Embryonic facial prominence (tissue), 1 donor: Measurements from ENCODE around the gene ADAM22.
A peak's percentile ranks its signal among the peaks of the same experiment; 100 is the strongest.
"Not testable (repeated sequence)": the region's sequence is repeated elsewhere in the genome, so short reads cannot be mapped to it uniquely, and the experiment has no call there.

Source experiments
- DNase-seq: peaks from one replicate; pipeline ENCODE4 v3.0.0-alpha.2; 2016; ENCODE audit errors: extremely low spot score

ADAM22 gene, protein sequence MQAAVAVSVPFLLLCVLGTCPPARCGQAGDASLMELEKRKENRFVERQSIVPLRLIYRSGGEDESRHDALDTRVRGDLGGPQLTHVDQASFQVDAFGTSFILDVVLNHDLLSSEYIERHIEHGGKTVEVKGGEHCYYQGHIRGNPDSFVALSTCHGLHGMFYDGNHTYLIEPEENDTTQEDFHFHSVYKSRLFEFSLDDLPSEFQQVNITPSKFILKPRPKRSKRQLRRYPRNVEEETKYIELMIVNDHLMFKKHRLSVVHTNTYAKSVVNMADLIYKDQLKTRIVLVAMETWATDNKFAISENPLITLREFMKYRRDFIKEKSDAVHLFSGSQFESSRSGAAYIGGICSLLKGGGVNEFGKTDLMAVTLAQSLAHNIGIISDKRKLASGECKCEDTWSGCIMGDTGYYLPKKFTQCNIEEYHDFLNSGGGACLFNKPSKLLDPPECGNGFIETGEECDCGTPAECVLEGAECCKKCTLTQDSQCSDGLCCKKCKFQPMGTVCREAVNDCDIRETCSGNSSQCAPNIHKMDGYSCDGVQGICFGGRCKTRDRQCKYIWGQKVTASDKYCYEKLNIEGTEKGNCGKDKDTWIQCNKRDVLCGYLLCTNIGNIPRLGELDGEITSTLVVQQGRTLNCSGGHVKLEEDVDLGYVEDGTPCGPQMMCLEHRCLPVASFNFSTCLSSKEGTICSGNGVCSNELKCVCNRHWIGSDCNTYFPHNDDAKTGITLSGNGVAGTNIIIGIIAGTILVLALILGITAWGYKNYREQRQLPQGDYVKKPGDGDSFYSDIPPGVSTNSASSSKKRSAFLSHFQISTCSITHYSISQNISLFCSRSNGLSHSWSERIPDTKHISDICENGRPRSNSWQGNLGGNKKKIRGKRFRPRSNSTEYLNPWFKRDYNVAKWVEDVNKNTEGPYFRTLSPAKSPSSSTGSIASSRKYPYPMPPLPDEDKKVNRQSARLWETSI

DNA sequence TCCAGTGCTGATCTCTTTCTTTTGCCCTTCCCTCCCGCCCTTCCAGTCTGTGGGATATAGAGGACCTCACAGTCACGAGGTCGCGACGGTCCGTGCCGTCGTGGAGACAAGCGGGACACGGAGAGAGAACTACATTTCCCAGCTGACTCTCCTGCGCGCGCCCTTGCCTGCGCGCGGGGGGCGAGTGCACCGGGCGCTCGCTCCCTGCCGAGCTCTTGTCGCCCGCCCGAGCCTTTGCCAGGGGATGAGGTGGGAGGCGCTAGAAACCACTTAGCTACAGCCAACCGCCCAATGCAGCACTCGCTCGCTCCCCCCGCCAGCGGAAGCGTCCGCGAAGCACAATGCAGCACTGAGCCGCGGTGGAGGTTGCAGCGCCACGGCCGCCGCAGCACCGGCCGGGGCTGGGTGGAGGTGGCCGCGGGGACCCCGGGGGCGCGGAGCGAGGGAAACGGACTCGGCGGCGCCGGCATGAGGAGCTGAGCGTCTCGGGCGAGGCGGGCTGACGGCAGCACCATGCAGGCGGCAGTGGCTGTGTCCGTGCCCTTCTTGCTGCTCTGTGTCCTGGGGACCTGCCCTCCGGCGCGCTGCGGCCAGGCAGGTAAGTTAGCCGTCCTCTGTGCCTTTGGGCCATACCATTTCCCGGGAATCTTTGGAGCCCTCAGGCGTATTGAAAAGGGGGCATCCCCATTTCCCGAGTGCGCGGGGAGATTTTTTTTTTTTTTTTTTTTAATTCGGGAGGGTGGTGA, at the start of gene ADAM22:
Gene ADAM22, plus strand, starts transcription at position 299 of the 746 bp plus-strand sequence. Its CDS starts 215 bp downstream, at position 514.
- DNase-seq: peak; percentile 73

DNA sequence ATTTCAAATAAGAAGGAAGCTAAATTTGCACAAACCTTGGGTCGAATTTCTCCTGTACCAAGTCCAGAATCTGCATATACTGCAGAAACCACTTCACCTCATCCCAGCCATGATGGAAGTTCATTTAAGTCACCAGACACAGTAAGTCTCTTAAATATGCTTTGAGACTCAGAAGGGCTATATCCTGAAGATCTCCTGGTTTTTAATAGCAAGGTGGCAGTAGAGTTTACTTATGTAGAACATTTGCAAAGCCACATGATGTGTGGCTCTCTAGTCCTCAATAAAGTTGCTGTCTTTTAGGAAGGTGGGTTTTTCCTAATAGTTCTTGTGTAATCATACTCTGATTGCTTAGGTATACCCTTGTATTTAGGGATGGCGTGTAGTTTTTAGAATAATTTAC, 49.0 kb upstream of the ADAM22 start:
- no peak for DNase-seq

DNA sequence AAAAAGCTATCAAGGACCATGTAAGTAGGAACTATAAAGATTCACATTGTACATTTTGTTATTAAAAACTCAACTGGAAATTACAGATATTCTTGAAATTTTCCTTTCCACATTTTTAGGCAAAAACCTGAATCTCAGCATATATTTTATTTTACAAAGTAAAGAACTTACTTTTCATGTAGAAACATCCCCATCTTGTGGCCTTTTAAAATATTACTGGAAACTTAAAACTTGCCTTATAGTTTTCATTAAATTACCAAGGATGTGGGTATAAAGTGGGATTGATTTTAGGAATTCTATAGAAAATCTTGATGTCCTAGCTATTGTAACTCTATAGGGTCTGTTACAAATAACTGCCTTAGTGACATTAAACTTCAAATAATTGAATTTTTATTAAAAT, 47.2 kb upstream of the ADAM22 start:
- peak; percentile 54 for DNase-seq

DNA sequence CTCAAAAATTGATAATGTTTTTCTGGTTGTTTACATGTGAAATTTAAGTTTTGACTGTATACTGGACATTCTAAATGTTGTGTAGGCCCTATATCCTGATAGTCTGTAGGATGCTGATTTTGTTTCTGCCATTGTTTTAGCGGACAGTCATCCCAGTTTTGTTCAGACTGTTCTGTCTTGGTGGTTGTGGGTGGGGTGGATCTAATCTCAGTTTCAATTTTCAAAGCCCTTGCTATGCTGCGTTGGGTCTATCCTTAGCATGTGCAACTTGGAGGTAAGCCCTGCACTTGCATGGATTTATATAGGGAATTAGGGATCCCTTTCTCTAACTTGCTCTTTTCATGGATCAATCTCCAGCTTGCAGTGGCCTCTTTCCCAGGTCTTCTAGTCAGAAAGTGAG, 38.7 kb upstream of the ADAM22 start:
- DNase-seq: no peak

DNA sequence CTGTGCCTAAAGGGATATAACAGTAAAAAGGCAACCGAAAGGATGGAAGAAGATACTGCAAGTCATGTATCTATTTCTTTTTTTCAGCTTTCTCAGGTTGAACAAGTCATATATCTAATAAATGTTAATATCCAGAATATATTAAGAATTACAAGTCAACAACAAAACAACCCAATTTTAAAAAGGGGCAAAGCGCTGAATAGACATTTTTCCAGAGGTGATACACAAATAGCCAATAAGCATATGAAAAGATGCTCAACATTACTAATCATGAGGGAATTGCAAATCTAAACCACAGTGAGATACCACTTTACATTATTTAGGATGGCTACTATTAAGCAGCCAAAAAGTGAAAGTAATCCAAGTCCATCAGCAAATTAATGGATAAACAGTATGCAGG, 34.8 kb upstream of the ADAM22 start:
- no peak for DNase-seq

DNA sequence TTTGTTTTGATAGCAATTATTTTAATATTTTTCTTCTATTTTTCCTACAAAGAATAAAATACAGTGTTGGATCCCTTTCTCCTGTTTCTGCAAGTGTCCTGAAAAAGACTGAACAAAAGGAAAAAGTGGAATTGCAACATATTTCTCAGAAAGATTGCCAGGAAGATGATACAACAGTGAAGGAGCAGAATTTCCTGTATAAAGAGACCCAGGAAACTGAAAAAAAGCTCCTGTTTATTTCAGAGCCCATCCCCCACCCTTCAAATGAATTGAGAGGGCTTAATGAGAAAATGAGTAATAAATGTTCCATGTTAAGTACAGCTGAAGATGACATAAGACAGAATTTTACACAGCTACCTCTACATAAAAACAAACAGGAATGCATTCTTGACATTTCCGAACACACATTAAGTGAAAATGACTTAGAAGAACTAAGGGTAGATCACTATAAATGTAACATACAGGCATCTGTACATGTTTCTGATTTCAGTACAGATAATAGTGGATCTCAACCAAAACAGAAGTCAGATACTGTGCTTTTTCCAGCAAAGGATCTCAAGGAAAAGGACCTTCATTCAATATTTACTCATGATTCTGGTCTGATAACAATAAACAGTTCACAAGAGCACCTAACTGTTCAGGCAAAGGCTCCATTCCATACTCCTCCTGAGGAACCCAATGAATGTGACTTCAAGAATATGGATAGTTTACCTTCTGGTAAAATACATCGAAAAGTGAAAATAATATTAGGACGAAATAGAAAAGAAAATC, 26.7 kb upstream of the ADAM22 start:
- DNase-seq: not testable (repeated sequence)

DNA sequence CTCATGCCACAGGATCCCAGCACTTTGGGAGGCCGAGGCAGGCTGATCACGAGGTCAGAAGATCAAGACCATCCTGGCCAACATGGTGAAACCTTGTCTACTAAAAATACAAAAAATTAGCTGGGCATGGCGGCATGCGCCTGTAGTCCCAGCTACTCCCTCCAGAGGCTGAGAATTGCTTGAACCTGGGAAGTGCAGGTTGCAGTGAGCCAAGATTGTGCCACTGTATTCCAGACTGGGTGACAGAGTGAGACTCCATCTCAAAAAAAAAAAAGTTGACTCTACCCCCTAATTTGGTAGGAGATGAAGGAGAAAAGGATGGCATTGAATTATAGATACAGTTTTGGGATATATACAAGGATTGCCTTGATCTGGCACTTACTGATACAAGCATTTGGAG, 25.2 kb upstream of the ADAM22 start:
- DNase-seq: not testable (repeated sequence)

DNA sequence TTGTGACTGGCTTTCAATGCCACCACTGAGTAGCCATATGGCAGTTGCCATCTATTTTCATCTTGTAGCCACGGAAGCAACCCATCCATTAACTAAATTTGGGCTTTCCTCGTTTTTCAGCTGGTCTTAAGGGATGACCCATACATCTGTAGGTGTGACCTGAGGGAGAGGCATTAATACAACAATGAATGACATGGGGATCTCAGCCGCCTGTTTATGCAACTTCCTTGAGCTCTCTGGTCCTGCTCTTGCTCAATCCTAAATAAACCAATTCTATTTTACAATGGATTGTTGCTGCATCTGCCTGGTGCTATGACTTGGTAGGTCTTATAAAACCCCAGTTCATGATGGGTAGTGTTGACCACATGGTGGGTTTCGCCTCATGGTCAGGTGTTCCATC, 21.9 kb upstream of the ADAM22 start:
- DNase-seq: no peak

DNA sequence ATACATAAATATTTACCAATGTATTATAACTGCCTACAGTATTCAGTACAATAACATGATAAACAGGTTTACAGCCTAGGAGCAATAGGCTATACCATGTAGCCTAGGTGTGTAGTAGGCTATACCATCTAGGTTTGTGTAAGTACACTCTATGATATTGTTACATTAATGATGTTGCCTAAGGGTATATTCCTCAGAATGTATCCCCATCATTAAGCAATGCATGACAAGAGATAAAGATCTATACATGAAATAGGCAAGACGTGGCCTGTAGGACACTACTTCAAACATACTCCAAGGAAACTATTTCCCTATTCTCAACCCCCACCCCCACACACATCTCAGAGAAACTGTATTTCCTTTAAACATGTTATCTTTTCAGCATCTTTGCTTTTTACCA, 15.3 kb upstream of the ADAM22 start:
- no peak for DNase-seq

DNA sequence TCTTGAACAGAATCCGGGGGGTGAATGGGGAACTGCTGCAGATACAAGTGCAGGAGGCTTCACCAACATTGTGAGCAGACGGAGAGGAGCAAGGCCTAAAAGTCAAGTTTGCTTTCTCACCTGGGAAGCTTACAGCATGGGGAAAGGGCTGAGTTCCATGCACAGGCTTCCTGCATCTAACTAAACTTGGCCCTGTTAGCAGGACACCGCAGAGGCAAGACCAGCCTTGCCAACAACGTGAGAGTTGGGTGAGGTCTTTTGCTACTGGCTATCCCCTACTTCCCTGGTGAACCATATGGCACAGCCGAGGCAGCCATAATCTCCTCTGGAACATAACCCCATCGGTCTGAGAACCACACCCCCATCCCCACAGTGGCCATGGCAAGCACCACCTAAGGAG, 14.2 kb upstream of the ADAM22 start:
- no peak for DNase-seq

DNA sequence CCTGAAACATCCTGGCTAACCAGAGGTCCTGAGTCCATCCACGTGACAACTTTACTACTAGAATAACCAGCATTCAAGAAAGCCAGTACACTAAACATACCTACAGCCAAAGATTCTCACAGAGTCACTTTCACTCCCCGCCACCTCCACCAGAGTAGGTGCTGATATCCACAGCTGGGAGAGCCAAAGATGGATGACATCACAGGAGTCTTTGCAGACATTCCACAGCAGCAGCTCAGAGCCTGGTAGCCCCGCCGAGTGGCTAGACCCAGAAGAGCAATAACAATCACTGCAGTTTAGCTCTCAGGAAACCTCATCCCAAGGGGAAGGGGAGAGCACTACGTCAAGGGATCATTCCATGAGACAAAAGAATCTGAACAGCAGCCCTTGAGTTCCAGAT, 13.5 kb upstream of the ADAM22 start:
- DNase-seq: no peak

DNA sequence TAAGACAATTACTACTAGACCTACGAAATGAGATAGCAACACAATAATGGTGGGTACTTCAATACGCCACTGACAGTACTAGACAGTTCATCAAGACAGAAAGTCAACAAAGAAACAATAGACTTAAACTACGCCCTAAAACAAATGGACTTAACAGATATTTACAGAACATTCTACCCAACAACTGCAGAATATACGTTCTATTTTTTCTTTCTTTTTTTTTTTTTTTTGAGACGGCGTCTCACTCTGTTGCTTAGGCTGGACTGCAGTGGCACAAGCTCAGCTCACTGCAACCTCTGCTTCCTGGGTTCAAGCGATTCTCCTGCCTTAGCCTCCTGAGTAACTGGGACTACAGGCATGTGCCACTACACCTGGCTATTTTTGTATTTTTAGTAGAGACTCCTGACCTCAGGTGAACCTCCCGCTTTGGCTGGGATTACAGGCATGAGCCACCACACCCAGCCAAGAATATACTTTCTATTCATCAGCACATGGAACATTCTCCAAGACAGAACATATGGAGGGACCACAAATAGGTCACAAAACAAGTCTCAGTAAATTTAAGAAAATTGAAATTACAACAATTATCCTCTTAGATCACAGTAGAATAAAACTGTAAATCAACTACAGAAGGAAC, 11.2 kb upstream of the ADAM22 start:
- DNase-seq: not testable (repeated sequence)

DNA sequence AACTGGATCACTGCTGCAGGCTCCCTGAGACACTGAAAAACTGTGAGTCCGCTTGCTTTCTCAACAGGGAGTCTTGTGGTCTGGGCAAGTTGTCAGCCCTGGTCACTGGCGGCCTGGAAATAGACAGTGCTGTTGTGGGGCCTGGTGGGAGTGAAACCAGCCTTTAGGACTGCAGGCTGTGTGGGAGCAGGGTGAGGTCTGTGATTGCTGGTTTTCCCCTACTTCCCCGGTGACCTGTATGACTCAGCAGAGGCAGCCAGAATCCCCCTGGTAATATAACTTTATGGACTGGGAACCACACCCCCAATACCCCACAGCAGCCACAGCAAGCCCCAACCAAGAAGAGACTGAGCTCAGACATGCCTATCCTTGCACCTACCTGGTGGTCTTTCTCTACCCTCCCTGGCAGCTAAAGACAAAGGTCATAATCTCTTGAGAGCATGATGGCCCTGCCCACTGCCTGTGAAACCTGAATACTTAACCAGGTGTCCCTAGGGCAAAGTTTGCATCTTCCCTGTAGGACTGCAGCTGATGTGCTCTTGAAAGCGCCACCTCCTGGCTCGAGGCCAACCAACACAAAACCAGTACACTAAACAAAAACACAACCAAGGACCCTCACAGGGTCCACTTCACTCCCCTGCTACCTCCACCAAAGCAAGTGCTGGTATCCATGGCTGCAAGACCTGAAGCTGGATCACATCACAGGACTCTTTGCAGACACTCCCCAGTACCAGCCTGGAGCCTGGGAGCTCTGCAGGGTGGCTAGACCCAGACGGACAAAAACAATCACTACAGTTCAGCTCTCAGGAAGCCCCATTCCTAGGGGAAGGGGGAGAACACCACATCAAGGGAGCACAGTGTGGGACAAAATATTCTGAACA, 7.2 kb upstream of the ADAM22 start:
- DNase-seq: no peak

DNA sequence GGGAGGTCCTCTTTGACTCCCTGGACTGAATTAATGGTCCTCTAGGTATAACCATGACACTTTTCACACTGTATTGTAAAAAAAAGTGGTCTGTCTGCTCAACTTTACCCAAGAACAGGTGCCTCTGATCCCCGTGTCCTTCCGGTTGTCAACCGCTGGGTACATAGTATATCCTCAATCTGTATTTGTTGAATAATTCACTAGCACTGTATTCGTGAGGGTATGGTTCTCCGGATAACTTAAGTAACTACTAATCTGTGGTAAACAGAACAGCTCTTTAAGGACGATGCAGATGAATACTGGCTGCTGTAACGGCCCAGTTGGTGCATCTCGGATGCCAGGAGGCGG, 472 bp upstream of the ADAM22 start:
- peak; percentile 8 for DNase-seq

DNA sequence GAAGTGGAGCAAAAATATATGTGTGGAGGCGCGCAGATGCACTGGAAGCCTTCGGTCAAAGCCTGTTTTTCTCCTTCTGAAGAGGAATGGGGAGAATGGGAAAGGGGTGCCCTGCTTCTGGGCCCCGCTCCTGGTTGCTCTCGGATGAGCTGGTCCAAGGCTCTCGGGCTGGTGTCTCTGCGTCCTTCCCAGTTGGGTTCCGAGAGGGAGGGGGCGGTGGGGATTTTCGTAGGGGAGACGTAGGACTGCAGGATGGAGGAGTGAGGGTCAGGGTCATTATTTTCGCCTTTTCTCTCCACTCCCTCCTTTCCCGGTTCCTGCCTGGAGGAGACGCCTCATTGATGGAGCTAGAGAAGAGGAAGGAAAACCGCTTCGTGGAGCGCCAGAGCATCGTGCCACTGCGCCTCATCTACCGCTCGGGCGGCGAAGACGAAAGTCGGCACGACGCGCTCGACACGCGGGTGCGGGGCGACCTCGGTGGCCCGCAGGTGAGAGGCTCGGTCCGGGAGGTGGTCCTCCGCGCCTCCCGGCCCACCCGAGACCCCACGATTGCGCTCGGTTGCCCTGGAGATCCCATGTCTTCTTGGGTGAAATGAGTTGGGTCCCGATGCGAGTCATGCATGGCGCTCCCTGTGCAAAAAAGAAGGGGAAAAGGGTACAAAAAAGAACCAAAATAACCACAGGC, 790 bp downstream of the ADAM22 start:
- no peak for DNase-seq

DNA sequence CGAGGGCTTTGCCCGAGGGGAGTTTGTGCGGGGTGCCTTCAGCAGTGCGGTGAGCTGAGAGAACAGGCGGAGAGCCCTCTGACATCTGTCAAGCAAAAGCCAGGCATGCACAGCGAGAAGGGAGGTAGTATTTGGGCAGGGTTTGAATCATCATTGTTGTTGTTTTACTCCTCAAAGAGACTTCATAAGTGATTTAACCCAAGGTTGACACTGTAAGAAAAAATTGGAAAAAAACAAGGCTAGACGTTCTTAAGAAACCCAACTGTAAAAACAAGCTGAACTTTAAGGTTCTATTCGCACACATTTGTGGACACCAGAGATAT, 1.3 kb downstream of the ADAM22 start:
- no peak for DNase-seq

DNA sequence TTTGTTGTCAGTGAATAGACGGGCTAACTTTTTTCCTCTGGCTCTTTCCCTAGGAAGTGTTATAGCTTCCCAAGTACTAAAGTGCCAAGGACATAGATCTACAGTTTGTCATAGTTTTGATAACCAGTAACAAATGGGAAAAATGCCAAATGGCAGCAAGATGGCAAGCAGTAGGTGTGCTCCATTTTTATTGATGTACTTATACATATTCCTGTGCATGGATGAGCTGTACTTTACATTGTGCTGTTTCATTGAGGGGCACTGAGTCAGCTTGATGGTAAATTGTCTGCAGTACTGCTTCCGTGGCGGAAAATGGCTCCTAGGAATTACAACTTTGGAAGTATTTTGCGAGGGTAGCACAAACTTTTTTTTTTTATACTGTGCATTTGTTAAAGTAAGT, 7.1 kb downstream of the ADAM22 start:
- no peak for DNase-seq

DNA sequence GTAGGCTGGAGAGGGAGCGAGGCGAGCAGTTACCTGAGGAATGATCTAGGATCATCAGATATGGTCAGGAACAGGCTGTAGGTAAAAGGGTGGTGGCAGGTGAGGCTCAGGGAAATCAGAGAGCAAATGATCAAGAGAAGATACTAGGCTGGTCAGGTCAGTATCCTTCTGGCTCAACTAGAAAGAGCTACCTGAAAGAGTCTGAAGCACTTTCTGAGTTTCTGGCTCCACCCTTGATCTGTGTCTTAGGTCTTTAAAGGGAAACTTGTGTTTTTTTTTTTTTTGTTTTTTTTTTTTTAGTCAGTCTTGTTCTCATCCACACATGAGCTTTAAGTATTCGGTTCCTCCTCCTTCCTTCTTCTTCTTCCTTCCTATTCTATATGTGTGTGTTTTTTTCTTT, 10.5 kb downstream of the ADAM22 start:
- no peak for DNase-seq

DNA sequence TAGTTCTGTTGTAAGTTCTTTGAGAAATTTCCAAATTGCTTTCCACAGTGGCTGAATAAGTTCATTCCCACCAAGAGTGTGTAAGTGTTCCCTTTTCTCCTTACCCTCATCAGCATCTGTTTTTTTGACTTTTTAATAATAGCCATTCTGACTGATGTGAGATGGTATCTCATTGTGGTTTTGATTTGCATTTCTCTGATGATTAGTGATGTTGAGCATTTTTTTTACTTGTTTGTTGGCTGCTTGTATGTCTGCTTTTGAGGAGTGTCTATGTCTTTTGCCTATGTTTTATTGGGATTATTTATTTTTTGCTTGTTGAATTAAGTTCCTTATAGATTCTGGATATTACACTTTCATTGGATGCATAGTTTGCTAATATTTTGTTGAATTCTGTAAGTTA, 11.9 kb downstream of the ADAM22 start:
- DNase-seq: not testable (repeated sequence)
